K562 (cell line): ENCODE results near the gene SH3PXD2B. TPM values are rescaled to one million over a fixed set of nuclear protein-coding genes. Genes with fewer than 3 reads are reported as not detected.

ENCODE experiments used
- ATAC-seq: fragments of 200-7000 bp; cut with Tn5 transposase; 3 replicates; pipeline ENCODE4 v1.9.1; 2020; ENCODE audit warnings: moderate library complexity
- BruUV-seq: library from RNA; stranded (reverse); fragments of 400-500 nt; replicated peaks from 2 replicates; lab custom pipeline; 2021; lab: Mats Ljungman, UMichigan
- CTCF ChIA-PET: fragments of 300-600 bp; formaldehyde crosslinking; extraction: SDS; loops from one replicate; lab custom pipeline; 2021; ENCODE audit warnings: low intra/inter-chr PET ratio; lab: Yijun Ruan, JAX
- POLR2A ChIA-PET: fragments of 300-600, 350-650 bp; sonication (Branson Sonifier 250); formaldehyde crosslinking; extraction: SDS; loops from one replicate; lab custom pipeline; 2021; ENCODE audit warnings: antibody characterized with exemption, inconsistent platforms; lab: Yijun Ruan, JAX
- DNase-seq, 4 experiments: peaks; one replicate each; pipeline versions ENCODE4 v3.0.0 to v3.0.0-alpha.2; 2011 to 2018; ENCODE audit warnings: low spot score in 3 of 4, mixed read lengths in 3 of 4; ENCODE audit errors: extremely low read depth in 1 of 4
- FAIRE-seq: peaks from 2 replicates; lab custom pipeline; 2011; peaks lifted over from hg19 to GRCh38; lab: Jason Lieb, UNC
- H2AFZ ChIP-seq: 2 replicates; pipeline ENCODE4 v1.6.0; 2011; ENCODE audit warnings: low read depth, low read length, control low read depth, inconsistent platforms
- H3K27ac ChIP-seq: fragments of 200-600 bp; 3 replicates; pipeline ENCODE4 v1.8.0; 2011; ENCODE audit warnings: low read depth, mild to moderate bottlenecking, control low read depth, inconsistent platforms, low read length, moderate library complexity, mixed read lengths; ENCODE audit errors: extremely low read depth
- H3K27me3 ChIP-seq, 2 experiments: fragments of 300-600 bp in 1 of 2; 2 replicates in 1 of 2; 3 replicates in 1 of 2; pipeline versions ENCODE4 v1.6.0 to v1.8.0; 2011; ENCODE audit warnings: inconsistent platforms in 2 of 2, low read length in 2 of 2, mild to moderate bottlenecking in 1 of 2, mixed read lengths in 1 of 2, moderate library complexity in 1 of 2; ENCODE audit not compliant: control insufficient read depth in 2 of 2, insufficient read depth in 2 of 2
- H3K36me3 ChIP-seq: fragments of 300-600 bp; 3 replicates; pipeline ENCODE4 v1.8.0; 2011; ENCODE audit warnings: mild to moderate bottlenecking, low read length, inconsistent platforms; ENCODE audit not compliant: control insufficient read depth, insufficient read depth
- H3K4me1 ChIP-seq, 2 experiments: fragments of 200-600 bp in 1 of 2; replicated peaks in 1 of 2; 2 replicates in 1 of 2; 3 replicates in 1 of 2; pipeline versions ENCODE4 v1.5.1 to v1.8.0; 2011; ENCODE audit warnings: inconsistent platforms in 2 of 2, low read length in 2 of 2, mild to moderate bottlenecking in 1 of 2, mixed read lengths in 1 of 2, moderate library complexity in 1 of 2; ENCODE audit not compliant: control insufficient read depth in 2 of 2, insufficient read depth in 2 of 2
- H3K4me2 ChIP-seq: 2 replicates; pipeline ENCODE4 v1.6.1; 2011; ENCODE audit warnings: low read length, control low read depth, inconsistent platforms, mixed read lengths; ENCODE audit not compliant: insufficient read depth
- H3K4me3 ChIP-seq: fragments of 200-600 bp; sonication (generic), shearing (Covaris generic); 2 replicates; pipeline ENCODE4 v1.5.1; 2016; ENCODE audit warnings: control low read depth, inconsistent platforms
- H3K79me2 ChIP-seq: fragments of 200-600 bp; 3 replicates; pipeline ENCODE4 v1.8.0; 2011; ENCODE audit warnings: low read length, inconsistent platforms; ENCODE audit not compliant: control insufficient read depth, insufficient read depth
- H3K9ac ChIP-seq, 2 experiments: 2 replicates each; pipeline versions ENCODE4 v1.6.0 to v1.6.1; 2011; ENCODE audit warnings: low read depth in 2 of 2, low read length in 2 of 2, control low read depth in 1 of 2, inconsistent platforms in 1 of 2, mild to moderate bottlenecking in 1 of 2, mixed read lengths in 1 of 2; ENCODE audit not compliant: insufficient read depth in 1 of 2
- H3K9me1 ChIP-seq: one replicate; pipeline ENCODE4 v1.6.0; 2011; ENCODE audit warnings: inconsistent platforms, mild to moderate bottlenecking, low read length, moderate library complexity; ENCODE audit not compliant: control insufficient read depth, insufficient read depth
- H3K9me3 ChIP-seq: replicated peaks from 2 replicates; pipeline ENCODE4 v1.5.1; 2011; ENCODE audit warnings: low read depth, low read length, inconsistent platforms; ENCODE audit not compliant: control insufficient read depth, insufficient read depth
- H4K20me1 ChIP-seq: replicated peaks from 2 replicates; pipeline ENCODE4 v1.6.1; 2011; ENCODE audit warnings: low read length, inconsistent platforms, mixed read lengths; ENCODE audit not compliant: control insufficient read depth, insufficient read depth
- AFF4 ChIP-seq: sonication (generic); formaldehyde crosslinking; IDR thresholded peaks from 2 replicates; pipeline ENCODE4 v1.8.0; 2023; ENCODE audit warnings: mild to moderate bottlenecking, missing genetic modification reagents
- CTCF ChIP-seq, 3 experiments: IDR thresholded peaks in 2 of 3; conservative IDR thresholded peaks in 1 of 3; 2 replicates each; pipeline ENCODE4 v1.5.1; 2011 to 2012; ENCODE audit warnings: low read length in 3 of 3, mild to moderate bottlenecking in 3 of 3, control low read depth in 2 of 3, improper control_type of control experiment in 1 of 3, inconsistent platforms in 1 of 3, low read depth in 1 of 3, mixed read lengths in 1 of 3, moderate library complexity in 1 of 3; ENCODE audit not compliant: insufficient read depth in 2 of 3
- PHF8 ChIP-seq: fragments of 200-600 bp; sonication (generic); IDR thresholded peaks from 2 replicates; pipeline ENCODE4 v1.6.1; 2012; ENCODE audit warnings: mixed run types, mild to moderate bottlenecking, inconsistent platforms, low read length, moderate library complexity, borderline replicate concordance
- PRDM10 ChIP-seq: fragments of 450-650 bp; IDR thresholded peaks from 2 replicates; pipeline ENCODE4 v1.6.1; 2018; ENCODE audit not compliant: partially characterized antibody
- UBTF ChIP-seq, 2 experiments: IDR thresholded peaks; 2 replicates each; pipeline ENCODE4 v1.6.1; 2012; ENCODE audit warnings: improper control_type of control experiment in 2 of 2, low read depth in 2 of 2, low read length in 2 of 2, borderline replicate concordance in 1 of 2
- WGBS: fragments of 100-300 bp; shearing (Covaris generic); methylation state at CpG from one replicate; pipeline ENCODE4 v1.1.6; 2016; ENCODE audit warnings: low coverage, mixed read lengths; ENCODE audit not compliant: insufficient coverage; ENCODE audit errors: missing lambda C conversion rate; 5-methylcytosine and 5-hydroxymethylcytosine counted together
- in situ Hi-C: fragments of 300-500 bp; cut with MboI; formaldehyde crosslinking; loops from 4 replicates; pipeline ENCODE4 v1.15.0; 2018; ENCODE audit warnings: inconsistent platforms, mixed read lengths
- intact Hi-C: fragments of 100-400 bp; cut with micrococcal nuclease; formaldehyde crosslinking; loops from 2 replicates; pipeline ENCODE4 v1.14.2; 2022
- polyA plus RNA-seq, 8 experiments: library from polyadenylated mRNA; depleted of rRNA in 4 of 8; stranded (reverse) in 5 of 8; unstranded in 3 of 8; fragments of >200 nt; fragmentation: Nextera tagmentation in 2 of 8; fragmentation: Illumina TruSeq in 1 of 8; extraction: Ambion mirVana in 2 of 8; extraction: Trizol in 1 of 8; gene quantifications; 2 replicates each; pipeline versions ENCODE4 v1.2.1 to v1.2.3, GENCODE V29; 2011 to 2014; ENCODE audit warnings: inconsistent platforms in 1 of 8, missing spikeins in 1 of 8
- total RNA-seq, 7 experiments: library from RNA; depleted of rRNA in 6 of 7; stranded (reverse); fragments of >200 nt in 6 of 7; fragmentation: Illumina TruSeq in 2 of 7; extraction: Trizol in 2 of 7; gene quantifications; 2 replicates each; pipeline versions ENCODE4 v1.2.1 to v1.2.3, GENCODE V29; 2011 to 2021; ENCODE audit warnings: low replicate concordance in 1 of 7

The SH3PXD2B gene
- total and polyA plus RNA-seq, 9 of the 15 experiments (the other 6 are each of a cell fraction or from before 2014, with no cell fraction given): 0.04 to 0.66 (median 0.19) TPM

- DNase-seq (peak; percentile 70 to 84 (median 82)), FAIRE-seq (no peak), ATAC-seq (peak; percentile 92)
- WGBS: 6% methylated on average over 26 of the region's 87 CpGs
- Histone ChIP-seq H3K4me3 (peak within 1 kb of the TSS; percentile 45), H2AFZ (peak within 1 kb of the TSS; percentile 58; the same call in 1 of the 2 replicates), H3K9ac (peak within 1 kb of the TSS in 1 of 2 experiments; percentile 83; a peak in 2 of 4 replicates), H3K79me2 (no peaks in the 10 kb centered on the region), H4K20me1 (peaks cover 5% of the 10 kb centered on the region), H3K9me3 (no peaks in the 10 kb centered on the region), H3K36me3 (no peaks in the 10 kb centered on the region), H3K9me1 (no peaks in the 10 kb centered on the region), H3K4me2 (peak within 1 kb of the TSS; percentile 26), H3K4me1 (peaks cover 2 to 16% of the 10 kb centered on the region in 2 experiments; a peak in 2 of 5 replicates), H3K27me3 (peaks cover 14 to 37% of the 10 kb centered on the region in 2 experiments), H3K27ac (no peak within 1 kb of the TSS)
- intact Hi-C loops (no loop called here), in situ Hi-C loops (no loop called here)
- no TSS peak for BruUV-seq
- CTCF ChIA-PET: interaction anchor here (0.6 kb wide), 1 partner anchor 223 kb away, joined by 3 read pairs; no protein-coding TSS in a partner anchor
- POLR2A ChIA-PET: interaction anchor here (1.3 kb wide), 1 partner anchor 10 kb away, joined by 3 read pairs; no protein-coding TSS in a partner anchor
- TF ChIP-seq UBTF (IDR thresholded peaks at IDR 0.05; ENCODE audit: borderline replicate concordance in 1 of 2, low read depth in 2 of 2, low read length in 2 of 2) (peak in 1 of 2 experiments; percentile 3; a peak in 1 of 4 replicates), CTCF (IDR thresholded peaks at IDR 0.05 in 2 of 3, conservative IDR thresholded peaks at IDR 0.05 in 1 of 3; ENCODE audit: insufficient read depth in 2 of 3, low read depth in 1 of 3, low read length in 3 of 3) (peak in 2 of 3 experiments; percentile 12 to 29; a peak in 3 of 6 replicates), AFF4 (CRISPR knock-in tag) (no peak), PHF8 (peak; percentile 16; the same call in 1 of the 2 replicates), PRDM10 (peak; percentile 68)
Measured at GRCh38 chr5:172283020-172283861, 171.1 kb downstream of the SH3PXD2B start, which contains the start of gene UBTD2. UBTD2 (minus strand) TSS chr5:172283764; CDS start chr5:172283665, 99 bp downstream.
